SK-N-SH treated with all-trans-retinoic acid at 6 μM for 48 hours (cell line): ENCODE measurements around the gene LRMDA.

Source experiments
- ATAC-seq: fragments of 200-7000 bp; cut with Tn5 transposase; 3 replicates; pipeline ENCODE4 v1.9.1; 2020; ENCODE audit warnings: mild to moderate bottlenecking, moderate library complexity
- ARNTL ChIP-seq: fragments of 450-650 bp; formaldehyde crosslinking; IDR thresholded peaks from 2 replicates; pipeline ENCODE4 v1.5.0; 2020; ENCODE audit warnings: low read depth, mild to moderate bottlenecking, moderate library complexity, borderline replicate concordance
- BACH2 ChIP-seq: fragments of 250-450 bp; sonication (Bioruptor Pico); IDR thresholded peaks from 2 replicates; pipeline ENCODE4 v1.9.0; 2021; ENCODE audit warnings: mild to moderate bottlenecking, borderline replicate concordance
- CREB5 ChIP-seq: fragments of 250-450 bp; sonication (Bioruptor Pico); IDR thresholded peaks from 2 replicates; pipeline ENCODE4 v1.5.1; 2020; ENCODE audit warnings: low read depth, mild to moderate bottlenecking, moderate library complexity
- CSDC2 ChIP-seq: fragments of 250-450 bp; sonication (Bioruptor Pico); IDR thresholded peaks from 2 replicates; pipeline ENCODE4 v1.5.0; 2020; ENCODE audit warnings: mild to moderate bottlenecking, moderate library complexity
- ESRRG ChIP-seq: fragments of 250-450 bp; sonication (Bioruptor Pico); IDR thresholded peaks from 2 replicates; pipeline ENCODE4 v1.6.1; 2021; ENCODE audit warnings: mild to moderate bottlenecking
- GLIS3 ChIP-seq: fragments of 250-450 bp; sonication (Bioruptor Pico); IDR thresholded peaks from 2 replicates; pipeline ENCODE4 v1.5.0; 2020; ENCODE audit warnings: mild to moderate bottlenecking, moderate library complexity
- PATZ1 ChIP-seq: fragments of 250-450 bp; sonication (Bioruptor Pico); IDR thresholded peaks from 2 replicates; pipeline ENCODE4 v1.8.0; 2020; ENCODE audit warnings: mild to moderate bottlenecking, moderate library complexity, borderline replicate concordance
- PPARA ChIP-seq: fragments of 250-450 bp; sonication (Bioruptor Pico); IDR thresholded peaks from 2 replicates; pipeline ENCODE4 v1.5.0; 2020; ENCODE audit warnings: mild to moderate bottlenecking, borderline replicate concordance
- RARB ChIP-seq: fragments of 250-450 bp; sonication (Bioruptor Pico); IDR thresholded peaks from 2 replicates; pipeline ENCODE4 v1.8.0; 2021; ENCODE audit warnings: mild to moderate bottlenecking, moderate library complexity
- SNAI2 ChIP-seq: fragments of 250-450 bp; sonication (Bioruptor Pico); IDR thresholded peaks from 2 replicates; pipeline ENCODE4 v1.5.0; 2020; ENCODE audit warnings: mild to moderate bottlenecking, moderate library complexity
- TCF4 ChIP-seq: fragments of 250-450 bp; sonication (Bioruptor Pico); IDR thresholded peaks from 2 replicates; pipeline ENCODE4 v1.8.0; 2021; ENCODE audit warnings: mild to moderate bottlenecking, moderate library complexity, borderline replicate concordance
- TOX ChIP-seq: fragments of 250-450 bp; sonication (Bioruptor Pico); IDR thresholded peaks from 2 replicates; pipeline ENCODE4 v1.8.0; 2021; ENCODE audit warnings: mild to moderate bottlenecking, moderate library complexity, borderline replicate concordance
- TSHZ2 ChIP-seq: fragments of 250-450 bp; sonication (Bioruptor Pico); IDR thresholded peaks from 2 replicates; pipeline ENCODE4 v1.5.0; 2020; ENCODE audit warnings: mild to moderate bottlenecking, moderate library complexity
- ZC3H10 ChIP-seq: fragments of 250-450 bp; sonication (Bioruptor Pico); IDR thresholded peaks from 2 replicates; pipeline ENCODE4 v1.5.1; 2021; ENCODE audit warnings: mild to moderate bottlenecking, moderate library complexity
- ZFP3 ChIP-seq: fragments of 250-450 bp; sonication (Bioruptor Pico); IDR thresholded peaks from 2 replicates; pipeline ENCODE4 v1.5.0; 2020; ENCODE audit warnings: mild to moderate bottlenecking, moderate library complexity
- ZFP30 ChIP-seq: fragments of 450-650 bp; formaldehyde crosslinking; IDR thresholded peaks from 2 replicates; pipeline ENCODE4 v1.5.0; 2022; ENCODE audit warnings: mild to moderate bottlenecking, moderate library complexity
- ZNF565 ChIP-seq: fragments of 450-650 bp; formaldehyde crosslinking; conservative IDR thresholded peaks from 2 replicates; pipeline ENCODE4 v1.5.0; 2020; ENCODE audit warnings: low read depth, mild to moderate bottlenecking, moderate library complexity
- ZNF70 ChIP-seq: fragments of 450-650 bp; formaldehyde crosslinking; IDR thresholded peaks from 2 replicates; pipeline ENCODE4 v1.5.0; 2020; ENCODE audit warnings: mild to moderate bottlenecking, moderate library complexity
- ZNF8 ChIP-seq: fragments of 450-650 bp; formaldehyde crosslinking; IDR thresholded peaks from 2 replicates; pipeline ENCODE4 v1.5.0; 2020; ENCODE audit warnings: mild to moderate bottlenecking, moderate library complexity
- TF ChIP-seq, protein P1 (sequence below): fragments of 250-450 bp; sonication (Bioruptor Pico); IDR thresholded peaks from 2 replicates; pipeline ENCODE4 v1.5.1; 2021; ENCODE audit warnings: mild to moderate bottlenecking, moderate library complexity
- TF ChIP-seq, protein P2 (sequence below): fragments of 250-450 bp; sonication (Bioruptor Pico); IDR thresholded peaks from 2 replicates; pipeline ENCODE4 v1.8.0; 2021; ENCODE audit warnings: low read depth, mild to moderate bottlenecking, moderate library complexity, borderline replicate concordance

The LRMDA gene

DNA sequence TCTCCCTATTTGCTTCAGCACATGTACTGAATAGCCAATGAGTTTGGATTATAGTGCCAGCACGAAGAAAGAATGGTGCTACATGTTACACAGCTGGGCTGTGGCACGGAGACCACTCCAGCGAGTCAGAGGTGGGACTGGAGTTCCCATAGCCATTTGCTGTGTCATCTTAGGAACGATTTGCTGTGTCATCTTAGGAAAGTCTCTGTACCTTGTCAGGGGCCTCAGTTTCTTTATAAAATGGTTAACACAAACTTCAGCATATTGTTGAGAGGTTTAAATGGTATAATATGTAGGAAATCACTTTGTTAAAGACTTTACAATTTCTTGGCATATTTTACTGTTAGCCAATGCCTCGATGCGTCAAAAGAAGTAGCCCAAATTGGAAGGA lies 609.4 kb downstream of the LRMDA start:
- ATAC-seq: no peak
- TF ChIP-seq PPARA (CRISPR knock-in tag) (no peak), ZNF70 (CRISPR knock-in tag) (no peak), RARB (CRISPR knock-in tag) (no peak), TSHZ2 (no peak), ZFP30 (CRISPR knock-in tag) (no peak), CREB5 (no peak), ESRRG (CRISPR knock-in tag) (no peak), ZNF8 (CRISPR knock-in tag) (no peak), ZFP3 (CRISPR knock-in tag) (no peak), GLIS3 (CRISPR knock-in tag) (no peak), SNAI2 (CRISPR knock-in tag) (no peak), ZC3H10 (no peak), ZNF565 (CRISPR knock-in tag) (no peak), TOX (CRISPR knock-in tag) (no peak), ARNTL (CRISPR knock-in tag) (no peak), PATZ1 (CRISPR knock-in tag) (no peak), BACH2 (no peak)
- TF ChIP-seq, protein P1, sequence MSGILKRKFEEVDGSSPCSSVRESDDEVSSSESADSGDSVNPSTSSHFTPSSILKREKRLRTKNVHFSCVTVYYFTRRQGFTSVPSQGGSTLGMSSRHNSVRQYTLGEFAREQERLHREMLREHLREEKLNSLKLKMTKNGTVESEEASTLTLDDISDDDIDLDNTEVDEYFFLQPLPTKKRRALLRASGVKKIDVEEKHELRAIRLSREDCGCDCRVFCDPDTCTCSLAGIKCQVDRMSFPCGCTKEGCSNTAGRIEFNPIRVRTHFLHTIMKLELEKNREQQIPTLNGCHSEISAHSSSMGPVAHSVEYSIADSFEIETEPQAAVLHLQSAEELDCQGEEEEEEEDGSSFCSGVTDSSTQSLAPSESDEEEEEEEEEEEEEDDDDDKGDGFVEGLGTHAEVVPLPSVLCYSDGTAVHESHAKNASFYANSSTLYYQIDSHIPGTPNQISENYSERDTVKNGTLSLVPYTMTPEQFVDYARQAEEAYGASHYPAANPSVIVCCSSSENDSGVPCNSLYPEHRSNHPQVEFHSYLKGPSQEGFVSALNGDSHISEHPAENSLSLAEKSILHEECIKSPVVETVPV: no peak
- TF ChIP-seq, protein P2, sequence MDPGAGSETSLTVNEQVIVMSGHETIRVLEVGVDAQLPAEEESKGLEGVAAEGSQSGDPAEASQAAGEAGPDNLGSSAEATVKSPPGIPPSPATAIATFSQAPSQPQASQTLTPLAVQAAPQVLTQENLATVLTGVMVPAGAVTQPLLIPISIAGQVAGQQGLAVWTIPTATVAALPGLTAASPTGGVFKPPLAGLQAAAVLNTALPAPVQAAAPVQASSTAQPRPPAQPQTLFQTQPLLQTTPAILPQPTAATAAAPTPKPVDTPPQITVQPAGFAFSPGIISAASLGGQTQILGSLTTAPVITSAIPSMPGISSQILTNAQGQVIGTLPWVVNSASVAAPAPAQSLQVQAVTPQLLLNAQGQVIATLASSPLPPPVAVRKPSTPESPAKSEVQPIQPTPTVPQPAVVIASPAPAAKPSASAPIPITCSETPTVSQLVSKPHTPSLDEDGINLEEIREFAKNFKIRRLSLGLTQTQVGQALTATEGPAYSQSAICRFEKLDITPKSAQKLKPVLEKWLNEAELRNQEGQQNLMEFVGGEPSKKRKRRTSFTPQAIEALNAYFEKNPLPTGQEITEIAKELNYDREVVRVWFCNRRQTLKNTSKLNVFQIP: no peak

DNA sequence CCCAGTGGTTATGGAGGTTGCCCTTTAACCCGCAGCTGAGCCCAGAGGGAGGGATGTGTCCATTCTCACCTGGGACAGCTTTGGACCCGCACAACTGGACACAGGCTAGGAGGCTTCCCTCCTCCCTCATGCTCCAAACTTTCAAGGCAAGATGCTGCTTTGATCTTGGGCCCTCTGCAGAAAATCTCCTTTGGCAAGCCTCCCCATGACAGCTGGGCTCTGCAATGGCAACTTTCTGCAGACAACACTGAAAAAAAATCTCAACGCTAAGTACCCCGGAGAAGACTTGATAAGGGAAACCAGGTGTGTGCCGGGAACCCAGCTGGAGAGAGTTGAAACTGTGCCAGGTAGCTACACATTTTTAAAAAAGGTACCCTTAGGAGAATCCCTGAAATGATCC lies 610.1 kb downstream of the LRMDA start:
- no peak for TF ChIP-seq ZNF565 (CRISPR knock-in tag)
- TF ChIP-seq ARNTL (CRISPR knock-in tag): no peak
- no peak for TF ChIP-seq BACH2
- no peak for TF ChIP-seq PATZ1 (CRISPR knock-in tag)
- no peak for TF ChIP-seq ESRRG (CRISPR knock-in tag)
- no peak for TF ChIP-seq ZNF8 (CRISPR knock-in tag)
- no peak for TF ChIP-seq PPARA (CRISPR knock-in tag)
- TF ChIP-seq, protein P2: no peak
- no peak for TF ChIP-seq GLIS3 (CRISPR knock-in tag)
- TF ChIP-seq ZFP30 (CRISPR knock-in tag): no peak
- TF ChIP-seq ZC3H10: no peak
- TF ChIP-seq CREB5: no peak
- TF ChIP-seq ZFP3 (CRISPR knock-in tag): no peak
- TF ChIP-seq, protein P1: no peak
- no peak for TF ChIP-seq TCF4
- TF ChIP-seq CSDC2: no peak
- TF ChIP-seq, all 23 proteins: peak for 0
- no peak for ATAC-seq
